GM12801 (cell line): ENCODE data around the gene SIDT1.

ENCODE experiments used
- CTCF ChIP-seq: IDR thresholded peaks from one replicate; pipeline ENCODE4 v1.5.1; 2011; ENCODE audit warnings: control low read depth; ENCODE audit not compliant: insufficient read length; ENCODE audit errors: extremely low read depth

The SIDT1 gene

GRCh38 chr3:113607219-113607596 lies 74.9 kb downstream of the SIDT1 start:
- no peak for TF ChIP-seq CTCF

- TF ChIP-seq CTCF: no peak
Observed at GRCh38 chr3:113614402-113614801, 82.0 kb downstream of the SIDT1 start.

DNA sequence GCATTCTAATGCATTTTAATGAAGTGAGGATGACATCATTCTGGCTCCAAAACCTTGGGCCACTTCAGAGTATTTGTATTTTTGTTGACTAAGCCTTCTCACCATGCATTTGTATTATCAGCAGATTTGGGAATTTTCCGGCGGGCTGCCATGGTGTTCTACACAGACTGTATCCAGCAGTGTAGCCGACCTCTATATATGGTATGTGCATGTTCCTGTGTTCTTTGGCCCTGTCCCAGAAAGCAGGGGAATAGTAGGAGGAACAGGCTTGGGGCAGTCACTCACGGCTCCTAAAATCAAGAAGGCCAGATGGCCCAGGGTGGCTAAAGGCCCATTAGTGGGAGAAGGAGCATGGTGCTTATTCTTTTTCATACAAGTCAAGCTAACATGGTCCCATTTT lies 83.6 kb downstream of the SIDT1 start:
- no peak for TF ChIP-seq CTCF

DNA sequence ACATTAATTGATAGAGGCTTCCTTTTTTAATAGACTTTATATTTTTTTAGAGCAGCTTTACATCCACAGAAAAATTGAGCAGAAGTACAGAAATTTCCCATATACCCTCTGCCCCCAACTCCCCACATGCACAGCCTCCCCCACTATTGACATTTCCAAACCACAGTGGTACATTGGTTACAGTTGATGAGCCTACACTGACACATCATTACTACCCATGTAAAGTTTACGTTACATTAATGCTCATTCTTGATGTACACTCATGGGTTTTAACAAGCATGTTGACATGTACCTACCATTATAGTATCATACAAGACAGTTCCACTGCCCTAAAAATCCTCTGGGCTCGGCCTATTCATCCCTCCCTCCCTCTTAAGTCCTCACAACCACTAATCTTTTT lies 85.4 kb downstream of the SIDT1 start:
- no peak for TF ChIP-seq CTCF

DNA sequence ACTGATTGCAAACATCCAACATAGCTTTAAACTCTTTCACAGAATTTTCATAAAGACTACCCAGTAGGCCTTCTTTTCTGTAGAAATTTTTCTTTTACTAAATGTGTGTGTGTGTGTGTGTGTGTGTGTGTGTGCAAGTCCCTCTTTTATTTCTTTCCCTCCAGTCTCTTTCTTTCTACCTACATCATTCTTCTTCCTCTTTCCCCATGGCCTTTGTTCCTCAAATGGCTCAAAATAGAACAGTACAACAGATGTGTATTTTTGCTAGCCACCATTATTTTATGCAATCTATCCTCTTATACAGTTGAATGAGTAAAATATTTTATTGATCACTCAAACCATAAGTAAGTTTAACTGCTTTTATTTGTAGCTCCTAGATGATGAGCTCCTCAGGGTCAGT lies 87.7 kb downstream of the SIDT1 start:
- no peak for TF ChIP-seq CTCF

DNA sequence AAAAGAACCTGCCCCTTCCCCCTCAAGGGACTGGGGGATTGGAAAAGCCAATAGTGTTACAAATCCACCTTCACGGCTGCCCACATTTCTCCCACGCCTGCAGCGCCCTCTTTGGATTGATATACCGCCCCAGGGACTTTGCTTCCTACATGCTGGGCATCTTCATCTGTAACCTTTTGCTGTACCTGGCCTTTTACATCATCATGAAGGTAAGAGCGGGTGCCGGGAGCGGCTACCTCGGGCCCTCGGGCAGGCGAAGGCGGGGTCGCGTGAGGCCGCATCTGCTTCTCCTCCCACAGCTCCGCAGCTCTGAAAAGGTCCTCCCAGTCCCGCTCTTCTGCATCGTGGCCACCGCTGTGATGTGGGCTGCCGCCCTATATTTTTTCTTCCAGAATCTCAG lies 91.0 kb downstream of the SIDT1 start:
- TF ChIP-seq CTCF: no peak

- no peak for TF ChIP-seq CTCF
Observed at GRCh38 chr3:113623811-113624210, 91.5 kb downstream of the SIDT1 start.

DNA sequence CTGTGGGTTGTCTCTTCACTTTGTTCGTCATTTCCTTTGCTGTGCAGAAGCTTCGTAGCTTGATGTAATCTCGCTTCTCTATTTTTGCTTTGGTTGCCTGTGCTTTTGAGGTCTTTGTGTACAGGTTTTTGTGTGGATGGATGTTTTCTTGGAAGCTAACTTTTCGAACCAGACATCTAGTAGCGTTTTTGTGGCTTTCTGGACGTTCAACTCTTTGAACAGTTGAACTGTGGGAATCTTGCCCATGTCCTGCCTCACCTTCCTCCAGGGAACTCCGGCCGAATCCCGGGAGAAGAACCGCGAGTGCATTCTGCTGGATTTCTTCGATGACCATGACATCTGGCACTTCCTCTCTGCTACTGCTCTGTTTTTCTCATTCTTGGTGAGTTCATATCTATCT lies 93.5 kb downstream of the SIDT1 start:
- no peak for TF ChIP-seq CTCF
